HG03565 (cell line): ENCODE results near the gene MPZL2.

ENCODE experiments used
- ATAC-seq: cut with Tn5 transposase; IDR thresholded peaks from one replicate; pipeline ENCODE4 v1.9.1; 2021; ENCODE audit warnings: mild to moderate bottlenecking, moderate library complexity; ENCODE audit not compliant: unreplicated experiment

The MPZL2 gene

DNA sequence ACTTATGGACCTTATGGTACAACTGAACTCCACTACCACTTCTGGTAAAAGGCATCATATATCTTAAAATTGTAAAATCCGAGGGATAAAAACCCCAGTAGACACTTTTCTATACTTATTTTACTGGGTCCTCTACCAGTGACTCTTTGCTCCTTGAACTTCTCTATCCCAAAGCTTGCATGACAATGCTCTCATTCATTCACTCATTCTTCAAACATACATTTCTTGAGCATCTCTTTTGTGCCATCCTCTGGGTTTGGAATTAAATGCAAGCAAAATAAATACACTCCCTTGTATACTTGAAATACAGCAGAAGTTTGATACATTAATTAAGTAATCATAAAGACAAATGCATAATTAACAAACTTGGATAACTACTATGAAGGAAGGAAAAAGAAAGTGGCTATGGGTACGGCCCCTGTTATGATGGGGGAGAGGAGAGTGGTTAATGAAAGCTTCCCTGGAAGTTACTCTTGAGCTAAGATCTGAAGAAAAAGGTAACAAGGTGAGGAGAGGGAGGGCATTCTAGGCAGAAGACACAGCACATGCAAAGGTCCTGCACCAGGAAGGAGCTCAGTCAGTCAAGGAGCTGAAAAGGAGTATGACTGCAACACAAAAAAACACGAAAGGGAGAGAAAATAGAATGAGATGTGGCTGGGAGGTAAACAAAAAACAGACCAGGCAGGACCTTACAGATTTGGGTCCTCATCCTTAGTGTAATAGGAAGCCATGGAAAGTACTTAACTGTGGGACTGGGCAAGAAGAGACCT lies 19.9 kb downstream of the MPZL2 start:
- ATAC-seq: no peak

DNA sequence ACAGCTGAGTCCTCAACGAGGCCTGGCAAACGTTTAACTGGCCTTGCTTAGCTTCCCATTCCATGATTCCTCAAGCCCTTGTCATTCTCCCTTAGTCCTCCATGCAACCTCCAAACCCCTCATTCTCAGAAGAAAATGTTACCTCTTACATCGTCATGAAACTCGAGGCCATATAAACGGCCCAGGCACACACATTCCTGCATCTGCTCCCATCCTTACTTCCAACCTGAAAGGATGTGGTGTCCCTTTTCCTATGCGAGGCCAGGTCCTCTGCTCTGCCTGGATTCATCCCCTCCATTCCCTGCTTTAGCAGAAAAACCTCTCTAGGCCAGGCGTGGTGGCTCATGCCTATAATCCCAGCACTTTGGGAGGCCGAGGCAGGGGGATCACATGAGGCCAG lies 20.9 kb downstream of the MPZL2 start:
- no peak for ATAC-seq

DNA sequence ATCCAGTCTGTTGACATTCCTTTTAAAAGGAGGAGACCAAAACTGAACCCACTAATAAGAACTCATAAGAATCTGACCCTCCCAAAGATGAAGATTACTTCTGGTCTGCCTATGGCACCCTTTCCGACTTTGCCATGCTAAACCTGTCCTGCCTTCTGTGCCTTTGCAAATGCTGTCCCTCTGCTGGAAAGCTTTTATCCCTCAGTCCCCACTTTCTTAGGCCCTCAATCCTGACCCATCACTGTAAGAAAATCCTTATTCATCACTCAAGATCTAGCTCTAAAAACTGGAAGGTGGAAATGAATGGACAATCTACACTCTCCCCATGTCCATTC lies 22.4 kb downstream of the MPZL2 start:
- no peak for ATAC-seq

DNA sequence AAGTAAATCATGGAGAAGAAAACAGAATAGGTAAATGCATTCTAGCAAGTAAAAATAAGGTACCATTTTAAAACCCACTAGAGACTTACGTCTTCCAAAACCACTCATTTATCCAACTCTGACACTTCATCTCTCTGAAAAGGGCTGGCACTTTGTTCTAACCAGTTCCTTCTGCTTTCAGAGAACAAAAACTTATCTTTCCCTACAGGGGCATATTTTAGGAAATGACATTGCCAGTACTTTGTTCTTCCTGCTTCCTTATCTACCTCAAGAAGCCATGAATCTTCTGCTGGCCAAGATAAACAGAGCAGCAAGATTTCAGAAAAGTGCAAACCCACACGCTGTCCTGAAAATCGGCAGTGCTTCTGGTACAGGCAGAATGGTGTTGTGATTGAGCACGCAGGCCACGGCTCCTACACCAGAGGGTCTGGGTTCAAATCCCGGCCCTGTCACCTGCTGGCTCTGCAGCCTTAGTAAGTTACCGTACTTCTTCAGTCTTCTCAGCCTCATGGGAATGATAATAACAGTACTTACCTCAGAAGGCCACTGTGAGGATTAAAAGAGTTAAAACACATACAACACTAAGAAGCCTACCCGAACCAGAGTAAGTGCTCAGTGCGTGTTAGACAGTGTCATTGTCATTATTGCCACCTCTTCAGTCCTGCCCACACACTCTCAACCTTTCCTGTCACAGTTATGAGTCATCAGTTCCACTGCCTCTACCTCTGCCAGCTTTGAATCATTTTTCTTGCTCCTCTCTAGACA lies 22.9 kb downstream of the MPZL2 start:
- ATAC-seq: peak; percentile 85

DNA sequence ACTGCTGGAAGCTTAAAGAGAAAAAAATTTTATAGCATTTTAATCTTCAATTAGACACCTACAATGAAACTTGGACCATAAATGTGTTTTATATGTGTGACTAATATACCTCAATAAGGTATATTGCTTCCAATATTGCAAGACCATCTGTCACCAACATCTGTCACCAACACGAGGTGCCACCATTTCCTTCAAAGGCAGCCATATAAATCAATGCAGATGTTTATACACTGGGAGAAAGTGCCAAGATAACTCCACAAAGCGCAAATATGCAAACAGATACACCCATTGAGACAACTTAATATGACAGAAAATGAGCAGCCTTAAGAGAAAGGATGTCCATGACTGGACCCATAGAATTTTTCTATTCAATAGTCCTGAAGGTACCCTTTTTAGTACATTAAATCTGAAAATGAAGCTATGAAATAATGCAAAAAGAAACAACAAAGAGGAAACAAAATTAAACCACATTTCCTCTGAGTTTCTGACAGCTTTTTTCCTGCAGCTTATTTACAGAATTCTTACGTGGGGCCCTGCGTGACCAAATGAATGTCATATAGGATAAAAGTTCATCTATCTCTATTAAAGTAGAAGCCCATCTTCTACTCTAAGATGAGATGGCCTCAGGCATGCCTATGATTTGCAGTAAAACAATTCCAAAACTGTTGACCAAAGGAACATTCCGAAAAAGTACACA lies 24.4 kb downstream of the MPZL2 start:
- ATAC-seq: no peak

DNA sequence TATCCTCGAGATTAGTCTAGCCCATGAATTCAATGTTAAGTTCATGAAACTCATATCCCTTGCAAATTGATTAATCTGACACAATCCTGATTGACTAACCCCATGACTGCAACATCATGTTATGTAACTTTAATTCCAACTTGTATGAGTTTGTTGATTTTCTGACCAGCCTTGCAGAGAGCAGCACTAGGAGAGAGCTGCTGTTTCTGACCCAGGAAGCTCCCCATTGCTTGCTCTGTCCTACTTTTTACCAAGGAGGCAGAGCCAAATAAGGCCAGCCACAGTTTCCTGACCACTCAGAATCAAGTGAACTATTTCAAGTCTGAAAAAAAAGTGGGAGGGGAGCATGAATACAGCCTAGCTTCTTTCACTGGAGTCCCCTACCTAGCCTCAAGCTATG lies 25.2 kb downstream of the MPZL2 start:
- ATAC-seq: no peak

DNA sequence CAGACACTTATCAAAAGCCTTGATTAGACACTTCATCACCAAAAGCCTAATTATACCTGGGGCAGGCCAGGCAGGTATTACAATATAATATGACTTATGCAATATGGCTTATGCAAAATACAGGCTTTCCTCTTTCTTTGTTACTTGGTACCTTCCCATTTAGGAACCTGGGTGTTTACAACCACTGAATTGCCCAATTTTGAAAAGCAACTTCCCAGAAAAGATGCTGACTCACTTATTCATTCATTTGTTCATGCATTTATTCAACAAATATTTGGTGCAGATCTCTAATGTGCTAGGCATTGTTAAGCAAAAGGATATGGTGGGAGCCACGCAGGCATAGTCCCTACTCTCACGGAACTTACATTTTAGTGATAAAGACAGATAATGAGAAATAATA lies 25.7 kb downstream of the MPZL2 start:
- no peak for ATAC-seq

DNA sequence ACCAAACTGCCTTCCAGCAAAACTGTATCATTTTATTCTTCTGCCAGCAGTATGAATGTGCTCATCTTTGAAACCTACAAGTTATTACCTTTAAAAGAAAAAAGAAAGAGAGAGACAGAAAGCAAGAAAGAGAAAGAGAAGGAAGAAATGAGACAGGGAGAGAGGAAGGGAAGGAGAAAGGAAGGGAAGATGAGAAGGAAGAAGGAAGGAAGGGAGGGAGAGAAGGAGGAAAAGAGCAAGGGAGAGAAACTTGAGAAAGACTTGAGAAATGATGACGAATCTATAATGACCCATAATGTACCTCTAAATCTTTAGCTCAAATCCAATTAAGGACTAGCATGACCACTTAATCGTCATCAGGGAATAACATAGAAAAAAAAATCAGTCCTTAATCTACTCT lies 27.9 kb downstream of the MPZL2 start:
- ATAC-seq: no peak

DNA sequence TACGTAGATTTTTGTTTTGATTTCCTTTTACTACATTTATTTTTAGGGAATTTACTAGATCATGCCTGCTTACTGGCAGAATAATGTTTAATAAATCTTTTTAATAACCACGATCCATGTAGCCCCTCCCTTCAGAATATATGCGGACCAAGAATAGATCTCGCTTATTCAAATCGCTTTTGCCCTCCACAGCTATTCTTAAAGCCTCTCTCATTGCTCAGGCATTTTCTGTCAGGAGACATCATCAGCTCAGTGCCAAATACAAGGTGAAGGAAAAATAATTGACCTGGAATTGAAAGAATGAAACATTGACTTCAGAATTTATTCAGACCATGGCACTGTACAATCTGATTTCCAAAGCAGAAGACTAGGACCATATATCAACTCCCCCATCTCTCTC lies 29.3 kb downstream of the MPZL2 start:
- ATAC-seq: no peak

DNA sequence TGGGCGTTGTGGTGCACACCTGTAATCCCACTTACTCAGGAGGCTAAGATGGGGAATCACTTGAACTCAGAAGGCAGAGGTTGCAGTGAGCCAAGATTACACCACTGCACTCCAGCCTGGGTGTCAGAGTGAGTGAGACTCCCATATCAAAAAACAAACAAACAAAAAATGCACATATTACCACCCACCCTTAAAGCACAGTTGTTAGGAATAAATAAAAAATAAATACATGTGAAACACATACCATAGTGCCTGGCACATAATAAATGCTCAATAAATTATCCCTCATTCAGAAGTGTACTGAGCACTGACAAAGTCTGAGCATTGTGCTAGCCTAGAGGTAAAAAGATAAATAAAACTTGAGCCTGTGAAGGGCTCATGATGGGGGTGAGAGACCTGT lies 30.2 kb downstream of the MPZL2 start:
- ATAC-seq: no peak

DNA sequence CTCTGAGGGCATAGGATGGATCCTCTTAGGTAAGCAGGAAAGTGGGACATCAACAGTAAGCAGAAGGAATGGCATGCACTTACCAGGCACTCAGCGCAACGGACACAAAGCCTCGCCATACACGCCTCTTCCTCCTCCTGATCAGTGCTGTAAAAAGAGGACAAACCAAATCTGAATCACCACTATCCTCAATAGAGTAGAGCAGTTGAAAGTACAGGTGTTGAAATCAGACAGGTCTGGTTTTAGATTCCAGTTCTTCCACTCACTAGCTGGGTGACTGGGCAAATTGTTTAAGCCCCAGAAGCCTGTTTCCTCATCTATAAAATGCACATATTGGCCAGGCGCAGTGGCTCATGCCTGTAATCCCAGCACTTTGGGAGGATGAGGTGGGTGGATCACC lies 30.7 kb downstream of the MPZL2 start:
- ATAC-seq: no peak

DNA sequence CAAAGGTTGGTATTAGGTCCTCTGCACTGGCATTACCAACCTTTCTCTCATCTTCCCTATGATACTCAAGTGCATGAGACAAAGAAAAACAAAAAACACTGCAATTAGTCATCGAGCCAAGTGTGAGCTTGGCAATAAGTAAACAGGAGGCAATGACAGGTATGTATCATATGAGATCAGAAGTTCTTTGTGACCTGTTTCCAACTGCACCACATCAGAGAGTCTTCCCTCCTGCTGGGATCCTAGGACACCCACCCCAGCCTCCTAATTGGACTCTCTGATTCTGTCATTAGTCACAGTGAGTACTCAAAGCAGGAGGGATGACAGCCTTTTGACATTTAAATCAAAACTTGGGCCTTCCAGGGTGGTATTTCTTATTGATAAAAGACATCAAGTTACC lies 31.4 kb downstream of the MPZL2 start:
- no peak for ATAC-seq

DNA sequence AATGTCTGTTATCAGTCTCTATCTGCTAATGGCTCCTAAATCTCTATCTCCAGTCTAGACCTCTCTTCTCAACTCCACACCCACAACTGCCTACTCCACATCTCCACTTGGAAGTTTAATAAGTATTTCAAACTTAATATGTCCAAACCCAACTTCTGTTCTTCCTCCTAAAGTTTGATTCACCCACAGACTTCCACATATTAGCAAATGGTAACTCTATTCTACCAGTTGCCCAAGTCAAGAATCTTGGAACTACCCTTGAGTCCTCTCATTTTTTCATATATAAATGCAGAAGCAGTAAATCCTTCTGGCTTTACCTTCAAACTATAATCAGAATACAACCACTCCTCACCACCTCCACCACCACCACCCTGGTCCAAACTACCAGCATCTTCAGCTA lies 32.6 kb downstream of the MPZL2 start:
- ATAC-seq: no peak

DNA sequence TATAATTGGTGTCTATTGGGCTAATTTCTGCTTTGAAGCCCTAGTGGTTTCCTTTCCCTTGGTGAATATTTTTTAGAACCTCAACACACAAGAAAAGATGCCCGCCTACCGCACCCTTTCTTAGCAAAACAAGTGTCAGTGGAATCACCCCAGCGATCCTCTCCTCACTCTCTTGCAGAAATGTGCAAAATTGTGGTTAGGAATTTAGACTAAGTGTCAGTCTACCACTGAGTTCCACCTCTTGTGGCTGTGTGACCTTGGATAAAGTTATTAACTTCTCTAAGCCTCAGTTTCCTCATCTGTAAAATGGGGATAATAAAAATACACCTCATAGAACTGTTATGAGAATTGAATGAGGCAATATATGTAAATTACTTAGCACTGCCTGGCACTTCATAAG lies 34.0 kb downstream of the MPZL2 start:
- ATAC-seq: no peak

DNA sequence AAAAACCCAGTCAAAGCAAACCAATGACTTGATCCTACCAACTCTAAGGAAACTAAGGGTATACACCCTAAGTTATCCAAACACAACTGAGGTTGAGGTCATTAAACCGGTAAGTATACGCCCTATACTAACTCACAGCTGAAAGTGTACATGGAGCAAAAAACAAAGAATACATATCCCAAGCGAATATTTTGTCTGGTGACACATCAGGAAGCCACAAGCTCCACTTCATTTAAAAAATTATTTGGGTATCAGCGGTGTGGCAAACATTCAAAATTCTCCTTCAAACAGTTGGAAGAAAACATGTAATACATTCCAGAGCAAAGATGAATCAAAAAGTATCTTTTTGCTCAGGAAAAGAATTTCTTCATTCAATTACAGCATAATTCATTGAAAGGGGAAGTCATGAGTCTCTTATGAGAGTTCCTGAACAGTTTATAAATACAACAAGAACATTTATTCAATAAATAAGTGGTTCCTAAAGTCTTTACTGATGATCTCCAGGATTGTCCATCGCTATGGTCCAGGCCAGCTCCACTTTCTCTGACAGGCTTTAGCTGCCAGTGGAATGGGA lies 34.7 kb downstream of the MPZL2 start:
- no peak for ATAC-seq

DNA sequence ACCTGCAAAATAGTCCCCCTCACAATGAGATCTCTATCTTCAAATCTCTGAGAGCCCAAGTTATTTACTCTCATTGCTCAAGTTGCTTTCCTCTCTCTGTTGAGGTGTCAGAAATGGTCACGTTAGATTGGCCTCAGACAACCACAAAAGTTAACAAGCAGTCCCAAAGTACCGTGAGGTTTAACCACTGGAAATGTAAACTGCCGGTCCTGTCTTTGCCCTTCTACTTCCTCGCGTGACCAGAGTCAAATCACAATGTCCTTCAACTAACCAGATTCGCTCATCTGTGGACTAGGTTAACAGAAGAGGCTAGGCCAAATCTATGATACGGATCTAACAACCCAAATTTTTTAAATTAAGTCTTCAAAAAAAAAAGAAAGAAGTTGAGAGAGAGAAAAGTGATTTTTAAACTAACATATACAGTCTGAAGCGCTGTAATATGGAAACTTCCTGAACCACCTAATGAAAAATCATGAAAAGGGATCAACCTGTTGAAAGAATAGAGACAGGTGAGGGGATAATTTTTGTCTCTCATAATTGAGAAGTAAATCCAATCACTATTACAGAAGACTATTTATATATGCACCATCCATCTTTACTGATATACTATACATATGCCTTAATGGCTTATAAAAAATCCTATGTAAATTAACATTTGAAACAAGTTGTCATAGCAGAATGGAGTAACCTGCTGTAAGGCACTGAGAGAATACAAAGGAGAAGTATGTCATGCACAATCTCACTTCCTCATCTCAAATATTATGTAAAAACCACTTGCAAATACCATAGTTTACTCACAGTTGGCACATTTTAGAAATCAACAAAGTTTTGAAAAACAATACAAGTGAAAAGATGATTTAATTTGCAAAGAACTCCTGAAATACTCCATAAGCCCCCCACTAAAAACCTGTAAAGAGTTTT lies 36.0 kb downstream of the MPZL2 start:
- ATAC-seq: peak; percentile 39

DNA sequence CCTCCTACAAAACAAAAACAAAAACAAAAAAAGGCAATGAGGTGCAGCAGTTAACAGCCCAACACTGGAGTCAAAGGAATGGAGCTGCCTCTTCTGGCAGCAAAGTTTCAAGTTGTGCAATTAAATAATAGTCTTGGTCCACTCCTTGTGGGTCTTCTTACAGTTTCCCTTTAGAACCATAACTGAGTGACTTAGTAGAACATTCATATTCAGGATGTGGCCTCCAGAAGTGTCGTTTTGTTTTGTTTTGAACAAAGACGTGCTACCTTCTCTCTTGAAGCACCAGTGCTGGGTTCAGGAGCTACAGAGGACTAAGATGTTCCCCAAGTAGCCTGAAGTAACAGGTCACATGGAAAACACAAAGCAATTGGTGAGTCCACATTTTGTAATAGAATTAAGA lies 37.3 kb downstream of the MPZL2 start:
- ATAC-seq: no peak

DNA sequence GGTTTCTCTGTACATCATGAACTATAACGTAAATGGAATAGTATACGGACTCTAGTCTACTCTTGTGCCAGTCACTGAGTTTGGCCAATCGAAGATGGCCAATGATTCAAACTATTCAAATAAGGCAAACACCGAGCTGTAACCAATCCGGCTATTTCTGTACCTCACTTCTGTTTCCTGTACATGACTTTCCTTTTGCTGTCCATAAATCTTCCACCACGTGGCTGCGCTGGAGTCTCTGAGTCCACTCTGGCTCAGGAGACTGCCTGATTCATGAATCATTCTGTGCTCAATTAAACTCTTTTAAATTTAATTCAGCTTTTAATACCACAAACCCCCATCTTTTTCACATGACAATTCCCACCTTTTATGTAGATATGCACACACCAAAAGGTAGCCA lies 37.8 kb downstream of the MPZL2 start:
- no peak for ATAC-seq

DNA sequence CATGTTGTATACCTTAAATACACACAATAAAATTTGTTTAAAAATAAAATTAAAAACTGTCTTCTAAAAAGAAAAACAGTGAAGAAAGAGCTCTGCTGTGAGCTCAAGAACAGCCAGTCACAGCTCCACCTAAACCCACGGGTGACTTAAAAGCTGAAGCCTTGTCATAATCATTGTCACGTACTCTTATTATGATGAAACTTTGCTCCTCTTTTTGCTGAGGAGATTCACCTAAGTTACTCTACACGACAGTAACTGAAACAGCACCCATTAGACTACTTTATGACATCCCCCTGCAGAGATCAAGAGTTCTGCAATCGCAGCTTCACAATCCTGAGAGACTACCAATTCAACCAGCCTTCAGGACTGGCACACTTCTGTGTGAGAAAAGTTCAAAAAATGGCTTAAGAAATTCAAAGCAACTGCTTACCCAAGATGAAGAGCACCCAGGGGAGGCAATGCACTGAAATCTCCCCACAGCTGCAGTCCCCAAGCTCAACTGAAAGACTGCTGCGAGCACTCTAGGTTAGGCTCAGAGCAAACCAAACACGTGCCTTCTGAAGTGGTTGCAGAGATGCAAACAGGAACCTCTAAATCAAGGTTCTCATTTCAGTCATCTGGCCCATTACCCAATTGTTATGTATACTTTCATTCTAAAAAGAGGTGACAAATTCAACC lies 39.4 kb downstream of the MPZL2 start, which contains the start of gene JAML:
Gene JAML, minus strand, starts transcription at position 501 of the 678 bp plus-strand sequence. CDS start 10,145 bp downstream, outside the sequence.
- ATAC-seq: peak; percentile 39

DNA sequence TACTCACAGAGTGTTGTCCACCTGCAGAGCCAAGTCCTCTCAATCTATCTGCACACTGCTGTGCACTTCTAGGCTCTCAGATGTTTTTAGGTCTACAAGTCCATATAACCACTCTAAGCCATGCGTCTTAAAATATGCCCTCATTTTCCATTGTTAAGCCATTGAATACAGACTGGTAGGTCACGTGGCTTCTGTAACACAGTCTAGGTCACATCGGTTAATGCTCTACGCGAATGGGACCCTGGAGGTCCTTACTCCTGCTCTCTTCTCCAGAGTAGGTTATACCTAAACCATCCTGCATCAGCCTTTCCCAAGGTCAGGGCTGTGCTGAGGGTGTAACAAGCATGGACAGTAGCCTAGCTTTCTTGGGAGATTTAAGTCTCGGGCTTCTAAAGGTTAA lies 40.1 kb downstream of the MPZL2 start:
- no peak for ATAC-seq
